Activated CD8-positive, alpha-beta memory T cell treated with anti-CD3 and anti-CD28 coated beads, Interleukin-2, amount 50 U/mL, for 4 hours (primary cell): ENCODE measurements around the gene ATP2B3.

Experiments
- DNase-seq: peaks from one replicate; pipeline ENCODE4 v3.0.0-alpha.2; 2020

The ATP2B3 gene

GRCh38 chrX:153623310-153624029 is 106.0 kb downstream of the ATP2B3 start:
- no peak for DNase-seq

- DNase-seq: no peak
Measured at GRCh38 chrX:153624196-153625091, 107.0 kb downstream of the ATP2B3 start.

- DNase-seq: no peak
Measured at GRCh38 chrX:153625271-153626024, 108.0 kb downstream of the ATP2B3 start.

GRCh38 chrX:153626025-153626633 is 108.7 kb downstream of the ATP2B3 start:
- DNase-seq: no peak

- no peak for DNase-seq
Measured at GRCh38 chrX:153626863-153627674, 109.6 kb downstream of the ATP2B3 start.

- no peak for DNase-seq
Measured at GRCh38 chrX:153627675-153628111, 110.3 kb downstream of the ATP2B3 start.

- no peak for DNase-seq
Measured at GRCh38 chrX:153628129-153628528, 110.7 kb downstream of the ATP2B3 start.

- no peak for DNase-seq
Measured at GRCh38 chrX:153628665-153629064, 111.2 kb downstream of the ATP2B3 start.

GRCh38 chrX:153631346-153631745 is 113.9 kb downstream of the ATP2B3 start:
- DNase-seq: no peak

GRCh38 chrX:153631907-153632594 is 114.6 kb downstream of the ATP2B3 start:
- DNase-seq: no peak
